ENCODE measurements around the gene SYT7. TPM values are rescaled to one million over a fixed set of nuclear protein-coding genes. Genes with fewer than 3 reads are reported as not detected.

Gene SYT7
- total and polyA plus RNA-seq, 2 of the 4 experiments (the other 2 are of a cell fraction) = under 0.01 to 0.19 TPM

DNA sequence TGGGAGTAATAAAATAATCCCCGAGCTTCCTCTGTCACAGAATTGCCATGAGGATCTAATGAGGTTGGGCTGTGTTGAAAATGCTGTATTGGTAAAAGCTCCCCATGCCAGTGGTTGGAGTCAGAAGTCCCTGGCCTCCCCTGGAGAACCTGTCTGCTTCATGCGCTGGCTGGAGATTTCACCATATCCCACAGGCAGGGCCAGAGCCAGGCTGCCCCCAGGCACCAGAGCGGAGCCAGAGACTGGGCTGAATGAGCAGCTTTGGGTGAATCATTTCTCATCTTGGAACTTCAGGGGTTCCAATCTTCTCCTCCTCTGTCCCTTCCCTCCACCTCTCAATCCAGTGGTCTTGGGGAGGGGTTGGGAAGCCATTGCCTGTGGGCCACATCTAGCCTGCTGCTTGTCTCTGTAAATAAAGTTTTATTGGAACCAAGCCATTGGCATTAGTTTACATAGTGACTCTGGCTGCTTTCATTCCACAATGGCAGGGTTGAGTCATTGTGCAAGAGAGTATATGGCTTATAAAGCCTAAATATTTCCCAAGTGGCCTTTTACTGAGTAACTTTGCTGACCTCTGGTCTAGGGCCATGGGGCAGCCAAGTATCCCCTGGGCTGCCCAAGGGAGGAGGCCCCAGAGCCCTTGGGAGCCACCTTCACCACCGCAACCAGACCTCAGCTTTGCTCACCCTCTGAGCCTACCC is 37.1 kb downstream of the SYT7 start:
- Histone ChIP-seq H4K8ac (ENCODE audit: low read depth in 2 of 2, low read length in 2 of 2) (no peak overlapping the region), H3K4me1 (ENCODE audit: control insufficient read depth, insufficient read depth, low read length) (peaks cover 13% of the 10 kb centered on the region), H2AK9ac (replicated peaks; ENCODE audit: low read depth, low read length, poor library complexity) (no peak overlapping the region), H2AFZ (replicated peaks; ENCODE audit: low read length, poor library complexity) (no peak overlapping the region), H3K9me3 (ENCODE audit: control insufficient read depth, insufficient read depth, low read length) (no peaks in the 10 kb centered on the region), H3K4ac (ENCODE audit: low read depth, low read length) (no peak overlapping the region), H3K9ac (ENCODE audit: low read depth, low read length) (no peak overlapping the region), H3K27ac (ENCODE audit: insufficient read depth, low read length) (no peak overlapping the region; the same call in 1 of the 2 replicates), H3K36me3 (ENCODE audit: control insufficient read depth, insufficient read depth, low read length) (no peaks in the 10 kb centered on the region), H2BK15ac (ENCODE audit: low read depth, low read length) (no peak overlapping the region), H3K56ac (ENCODE audit: extremely low read depth, insufficient read depth, low read length) (no peak overlapping the region), H3K23ac (ENCODE audit: low read depth, low read length) (no peak overlapping the region), H2BK20ac (ENCODE audit: low read depth, low read length) (no peak overlapping the region), H3K4me3 (ENCODE audit: insufficient read depth, low read depth, low read length) (no peak overlapping the region), H3K4me2 (ENCODE audit: low read depth, low read length) (no peak overlapping the region), H4K20me1 (ENCODE audit: insufficient read depth, low read length) (no peaks in the 10 kb centered on the region), H3K18ac (ENCODE audit: low read depth, low read length) (no peak overlapping the region), H3K14ac (replicated peaks; ENCODE audit: low read depth, low read length) (no peak overlapping the region), H3K9me1 (ENCODE audit: insufficient read depth, low read length) (no peaks in the 10 kb centered on the region), H4K91ac (ENCODE audit: insufficient read depth, low read depth, low read length) (no peak overlapping the region), H3K79me1 (ENCODE audit: low read depth in 1 of 2, low read length in 2 of 2) (no peaks in the 10 kb centered on the region), H2BK5ac (ENCODE audit: low read depth, low read length, poor library complexity, severe bottlenecking) (no peak overlapping the region), H2AK5ac (ENCODE audit: low read depth, low read length) (no peak overlapping the region), H2BK120ac (ENCODE audit: low read depth, low read length) (no peak overlapping the region), H3K27me3 (ENCODE audit: control insufficient read depth, insufficient read depth, low read length) (peaks cover 17% of the 10 kb centered on the region), H4K5ac (ENCODE audit: low read depth, low read length) (no peak overlapping the region)
- no CpG with 5 or more reads among the region's 4 CpGs for WGBS, 2 experiments (ENCODE audit: extremely low coverage in 2 of 2, insufficient read length in 1 of 2)
- peak; percentile 57 for DNase-seq
- TF ChIP-seq CEBPB (IDR thresholded peaks at IDR 0.05; ENCODE audit: low read depth, low read length) (peak; percentile 90), RFX5 (IDR thresholded peaks at IDR 0.05; ENCODE audit: low read depth, low read length) (no peak)
- intact Hi-C loops (cut with micrococcal nuclease) = no loop called here
- POLR2A ChIA-PET (ENCODE audit: unreplicated experiment) = no interaction called here
- dilution Hi-C loops (cut with HindIII; ENCODE audit: low sequenced_read_pairs, unreplicated experiment) = no loop called here
- BruUV-seq (replicated peaks) = no TSS peak
- in situ Hi-C loops (cut with MboI; ENCODE audit: low sequenced_read_pairs) = no loop called here
- peak; percentile 48 for ATAC-seq (ENCODE audit: low read depth)
- CTCF ChIA-PET = no interaction called here

All from IMR-90 (cell line).